Ishikawa (cell line): ENCODE data around the gene CNTNAP2.

Experiments used
- CEBPB ChIP-seq: IDR thresholded peaks from 2 replicates; pipeline ENCODE4 v1.6.1; 2012
- CREB1 ChIP-seq: IDR thresholded peaks from 2 replicates; pipeline ENCODE4 v1.6.1; 2012; ENCODE audit warnings: low read depth
- EGR1 ChIP-seq: IDR thresholded peaks from 2 replicates; pipeline ENCODE4 v1.6.1; 2012
- EP300 ChIP-seq: IDR thresholded peaks from 2 replicates; pipeline ENCODE4 v1.6.1; 2012; ENCODE audit warnings: borderline replicate concordance
- FOXM1 ChIP-seq: IDR thresholded peaks from 2 replicates; pipeline ENCODE4 v1.6.1; 2012; ENCODE audit warnings: low read depth, borderline replicate concordance
- MAX ChIP-seq: IDR thresholded peaks from 2 replicates; pipeline ENCODE4 v1.6.1; 2012
- NFIC ChIP-seq: IDR thresholded peaks from 2 replicates; pipeline ENCODE4 v1.6.1; 2012
- RAD21 ChIP-seq: IDR thresholded peaks from 2 replicates; pipeline ENCODE4 v1.6.1; 2012; ENCODE audit warnings: low read depth
- TAF1 ChIP-seq: IDR thresholded peaks from 2 replicates; pipeline ENCODE4 v1.6.1; 2012; ENCODE audit warnings: low read depth, mild to moderate bottlenecking
- TCF12 ChIP-seq: IDR thresholded peaks from 2 replicates; pipeline ENCODE4 v1.6.1; 2012; ENCODE audit warnings: low read depth
- TEAD4 ChIP-seq: IDR thresholded peaks from 2 replicates; pipeline ENCODE4 v1.6.1; 2012
- YY1 ChIP-seq: IDR thresholded peaks from 2 replicates; pipeline ENCODE4 v1.6.1; 2012; ENCODE audit warnings: low read depth
- ZBTB7A ChIP-seq: IDR thresholded peaks from 2 replicates; pipeline ENCODE4 v1.6.1; 2012; ENCODE audit warnings: low read depth
- TF ChIP-seq, protein P1 (sequence below): IDR thresholded peaks from 2 replicates; pipeline ENCODE4 v1.6.1; 2012; ENCODE audit warnings: low read depth, mild to moderate bottlenecking
- TF ChIP-seq, protein P2 (sequence below): IDR thresholded peaks from 2 replicates; pipeline ENCODE4 v1.6.1; 2012

CNTNAP2 gene

GRCh38 chr7:148045521-148045920, 1928.9 kb downstream of the CNTNAP2 start:
- TF ChIP-seq ZBTB7A (no peak), CREB1 (no peak)

- TF ChIP-seq RAD21: no peak
- no peak for TF ChIP-seq YY1
- TF ChIP-seq ZBTB7A: no peak
- no peak for TF ChIP-seq TEAD4
- TF ChIP-seq EGR1: no peak
- TF ChIP-seq FOXM1: no peak
- TF ChIP-seq, protein P1, sequence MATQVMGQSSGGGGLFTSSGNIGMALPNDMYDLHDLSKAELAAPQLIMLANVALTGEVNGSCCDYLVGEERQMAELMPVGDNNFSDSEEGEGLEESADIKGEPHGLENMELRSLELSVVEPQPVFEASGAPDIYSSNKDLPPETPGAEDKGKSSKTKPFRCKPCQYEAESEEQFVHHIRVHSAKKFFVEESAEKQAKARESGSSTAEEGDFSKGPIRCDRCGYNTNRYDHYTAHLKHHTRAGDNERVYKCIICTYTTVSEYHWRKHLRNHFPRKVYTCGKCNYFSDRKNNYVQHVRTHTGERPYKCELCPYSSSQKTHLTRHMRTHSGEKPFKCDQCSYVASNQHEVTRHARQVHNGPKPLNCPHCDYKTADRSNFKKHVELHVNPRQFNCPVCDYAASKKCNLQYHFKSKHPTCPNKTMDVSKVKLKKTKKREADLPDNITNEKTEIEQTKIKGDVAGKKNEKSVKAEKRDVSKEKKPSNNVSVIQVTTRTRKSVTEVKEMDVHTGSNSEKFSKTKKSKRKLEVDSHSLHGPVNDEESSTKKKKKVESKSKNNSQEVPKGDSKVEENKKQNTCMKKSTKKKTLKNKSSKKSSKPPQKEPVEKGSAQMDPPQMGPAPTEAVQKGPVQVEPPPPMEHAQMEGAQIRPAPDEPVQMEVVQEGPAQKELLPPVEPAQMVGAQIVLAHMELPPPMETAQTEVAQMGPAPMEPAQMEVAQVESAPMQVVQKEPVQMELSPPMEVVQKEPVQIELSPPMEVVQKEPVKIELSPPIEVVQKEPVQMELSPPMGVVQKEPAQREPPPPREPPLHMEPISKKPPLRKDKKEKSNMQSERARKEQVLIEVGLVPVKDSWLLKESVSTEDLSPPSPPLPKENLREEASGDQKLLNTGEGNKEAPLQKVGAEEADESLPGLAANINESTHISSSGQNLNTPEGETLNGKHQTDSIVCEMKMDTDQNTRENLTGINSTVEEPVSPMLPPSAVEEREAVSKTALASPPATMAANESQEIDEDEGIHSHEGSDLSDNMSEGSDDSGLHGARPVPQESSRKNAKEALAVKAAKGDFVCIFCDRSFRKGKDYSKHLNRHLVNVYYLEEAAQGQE: no peak
- TF ChIP-seq NFIC: no peak
- no peak for TF ChIP-seq EP300
- TF ChIP-seq TCF12: no peak
- no peak for TF ChIP-seq CEBPB
- no peak for TF ChIP-seq MAX
- no peak for TF ChIP-seq CREB1
- TF ChIP-seq, protein P2, sequence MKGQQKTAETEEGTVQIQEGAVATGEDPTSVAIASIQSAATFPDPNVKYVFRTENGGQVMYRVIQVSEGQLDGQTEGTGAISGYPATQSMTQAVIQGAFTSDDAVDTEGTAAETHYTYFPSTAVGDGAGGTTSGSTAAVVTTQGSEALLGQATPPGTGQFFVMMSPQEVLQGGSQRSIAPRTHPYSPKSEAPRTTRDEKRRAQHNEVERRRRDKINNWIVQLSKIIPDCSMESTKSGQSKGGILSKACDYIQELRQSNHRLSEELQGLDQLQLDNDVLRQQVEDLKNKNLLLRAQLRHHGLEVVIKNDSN: no peak
- no peak for TF ChIP-seq TAF1
Observed at GRCh38 chr7:148049068-148049467, 1932.5 kb downstream of the CNTNAP2 start.

DNA sequence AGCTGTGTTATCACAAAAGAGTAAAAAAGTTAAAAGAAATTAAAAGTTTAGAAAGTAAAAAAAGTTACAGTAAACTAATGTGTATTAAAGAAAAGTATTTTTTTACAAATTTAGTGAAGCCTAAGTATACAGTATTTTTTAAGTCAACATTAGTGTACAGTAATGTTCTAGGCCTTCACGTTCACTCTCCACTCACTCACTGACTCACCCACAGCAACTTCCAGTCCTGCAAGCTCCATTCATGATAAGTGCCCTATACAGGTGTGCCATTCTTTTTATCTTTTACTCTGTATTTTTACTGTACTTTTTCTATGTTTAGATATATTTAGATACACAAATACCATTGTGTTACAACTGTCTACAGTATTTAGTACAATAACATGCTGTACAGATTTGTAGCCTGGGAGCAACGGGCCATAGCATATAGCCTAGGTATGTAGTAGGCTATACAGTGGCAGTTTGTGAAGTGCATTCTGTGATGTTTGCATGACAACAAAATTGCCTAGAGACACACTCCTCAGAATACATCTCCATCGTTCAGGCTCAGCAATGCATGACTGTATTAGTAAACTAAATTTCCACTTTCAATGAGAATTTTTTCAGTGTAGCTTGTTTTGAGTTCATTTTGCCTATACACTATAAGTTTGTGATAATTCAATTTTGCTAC, 1934.0 kb downstream of the CNTNAP2 start:
- TF ChIP-seq CEBPB (no peak), MAX (no peak), NFIC (no peak), TAF1 (no peak), YY1 (no peak)
- TF ChIP-seq, protein P2: no peak

DNA sequence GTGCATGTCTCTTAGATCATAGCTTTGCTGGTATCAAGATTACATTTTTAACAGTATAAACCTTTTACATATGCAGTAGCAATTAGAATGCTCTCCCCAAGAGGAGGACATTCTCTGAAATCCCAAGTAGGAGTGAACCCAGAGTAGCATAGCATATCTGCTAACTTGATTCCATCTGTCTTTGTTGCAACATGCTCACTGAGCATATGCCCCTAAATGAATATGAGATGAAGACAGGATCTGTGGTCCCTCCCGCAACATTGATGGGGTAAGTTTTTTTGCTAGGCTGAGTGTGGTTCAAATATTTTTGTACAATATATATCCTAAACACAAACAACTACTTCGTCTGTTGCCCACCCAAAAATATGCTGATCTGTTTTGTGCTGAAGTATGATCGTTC, 1939.8 kb downstream of the CNTNAP2 start:
- TF ChIP-seq TEAD4: no peak
- no peak for TF ChIP-seq EGR1
- TF ChIP-seq MAX: no peak
- TF ChIP-seq YY1: no peak
- TF ChIP-seq, protein P1: no peak
- TF ChIP-seq FOXM1: no peak
- no peak for TF ChIP-seq NFIC
- no peak for TF ChIP-seq TCF12
- TF ChIP-seq, protein P2: no peak
- no peak for TF ChIP-seq CREB1
- no peak for TF ChIP-seq ZBTB7A
- no peak for TF ChIP-seq RAD21
- no peak for TF ChIP-seq EP300
- no peak for TF ChIP-seq TAF1

GRCh38 chr7:148058092-148058491, 1941.5 kb downstream of the CNTNAP2 start:
- TF ChIP-seq FOXM1 (no peak), ZBTB7A (no peak), EP300 (no peak)

DNA sequence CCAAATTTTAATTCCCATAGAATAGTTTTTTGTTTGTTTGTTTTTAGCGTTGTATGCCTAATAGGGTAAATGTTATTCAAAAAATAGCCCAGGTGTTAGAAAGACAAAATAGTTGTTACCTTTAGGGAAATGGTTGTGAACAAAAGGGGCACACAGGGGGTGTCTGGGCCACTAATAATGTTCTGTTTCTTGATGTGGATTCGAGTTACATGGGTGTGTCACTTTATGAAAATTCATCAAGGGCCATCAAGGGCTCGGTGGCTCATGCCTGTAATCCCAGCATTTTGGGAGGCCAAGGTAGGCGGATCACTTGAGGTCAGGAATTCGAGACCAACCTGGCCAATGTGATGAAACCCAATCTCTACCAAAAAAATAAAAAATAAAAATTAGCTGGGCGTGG, 1942.2 kb downstream of the CNTNAP2 start:
- TF ChIP-seq ZBTB7A (no peak), RAD21 (no peak), EP300 (no peak), TEAD4 (no peak), TAF1 (no peak), EGR1 (no peak), TCF12 (no peak)
- TF ChIP-seq, protein P1: no peak
- TF ChIP-seq, protein P2: no peak
